Omental fat pad (tissue), 4 donors: ENCODE results near the gene PCDHAC2. TPM values are rescaled to one million over a fixed set of nuclear protein-coding genes. Genes with fewer than 3 reads are reported as not detected.
A peak's percentile ranks its signal among the peaks of the same experiment; 100 is the strongest.

Source experiments
- ATAC-seq: fragments of 150-250 bp; one replicate; pipeline ENCODE4 v1.9.1; 2016; ENCODE audit warnings: mild to moderate bottlenecking, moderate library complexity; ENCODE audit not compliant: low FRiP score
- DNase-seq: peaks from one replicate; pipeline ENCODE4 v3.0.0-alpha.2; 2019; ENCODE audit warnings: low spot score
- CTCF ChIP-seq, 3 donors: fragments of 450-650 bp; IDR thresholded peaks; one replicate each; pipeline ENCODE4 v1.5.1; 2016 to 2017; ENCODE audit warnings: antibody characterized with exemption in 3 of 3, mild to moderate bottlenecking in 3 of 3, moderate library complexity in 2 of 3
- total RNA-seq, 4 donors: library from RNA; depleted of rRNA; stranded (reverse); fragments of >200 nt; gene quantifications; one replicate each; pipeline ENCODE4 v1.1.0, GENCODE V29; 2016

PCDHAC2 gene
- total RNA-seq, 4 donors from 2014 or later, result 3.1 to 10.0 (median 3.8) TPM

- ATAC-seq, result no peak
- no peak for DNase-seq
- TF ChIP-seq CTCF (IDR thresholded peaks at IDR 0.05), result no peak
Measured at GRCh38 chr5:140934964-140935606, 31.2 kb upstream of the PCDHAC2 start.

GRCh38 chr5:140946578-140946977 is 19.7 kb upstream of the PCDHAC2 start:
- TF ChIP-seq CTCF (IDR thresholded peaks at IDR 0.05), result no peak
- no peak for DNase-seq
- ATAC-seq, result no peak

- no peak for DNase-seq
- no peak for ATAC-seq
- TF ChIP-seq CTCF (IDR thresholded peaks at IDR 0.05), result no peak
Measured at GRCh38 chr5:140951636-140952035, 14.6 kb upstream of the PCDHAC2 start.

- no peak for TF ChIP-seq CTCF (IDR thresholded peaks at IDR 0.05)
- DNase-seq (no peak), ATAC-seq (no peak)
Measured at GRCh38 chr5:140953234-140953633, 13.0 kb upstream of the PCDHAC2 start.

- ATAC-seq, result no peak
- TF ChIP-seq CTCF (IDR thresholded peaks at IDR 0.05), result no peak
Measured at GRCh38 chr5:140962190-140962589, 4.1 kb upstream of the PCDHAC2 start.

GRCh38 chr5:140964356-140964755 is 1.9 kb upstream of the PCDHAC2 start:
- DNase-seq (no peak), ATAC-seq (no peak)
- TF ChIP-seq CTCF (IDR thresholded peaks at IDR 0.05), result no peak

More at GRCh38 chr5:140962190-140962589, 4.1 kb upstream of the PCDHAC2 start:
- DNase-seq, result no peak

- TF ChIP-seq CTCF (IDR thresholded peaks at IDR 0.05), result no peak
- no peak for DNase-seq
- peak; percentile 1 for ATAC-seq
Measured at GRCh38 chr5:140965905-140966292, 377 bp upstream of the PCDHAC2 start.
